ENCODE results near the gene FABP2.
"Not testable (repeated sequence)": the region's sequence is repeated elsewhere in the genome, so short reads cannot be mapped to it uniquely, and the experiment has no call there.

DNA sequence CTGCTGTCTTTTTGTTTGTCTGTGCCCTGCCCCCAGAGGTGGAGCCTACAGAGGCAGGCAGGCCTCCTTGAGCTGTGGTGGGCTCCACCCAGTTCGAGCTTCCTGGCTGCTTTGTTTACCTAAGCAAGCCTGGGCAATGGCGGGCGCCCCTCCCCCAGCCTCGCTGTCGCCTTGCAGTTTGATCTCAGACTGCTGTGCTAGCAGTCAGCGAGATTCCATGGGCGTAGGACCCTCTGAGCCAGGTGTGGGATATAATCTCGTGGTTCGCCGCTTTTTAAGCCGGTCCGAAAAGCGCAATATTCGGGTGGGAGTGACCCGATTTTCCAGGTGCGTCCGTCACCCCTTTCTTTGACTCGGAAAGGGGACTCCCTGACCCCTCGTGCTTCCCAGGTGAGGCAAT is 42.4 kb downstream of the FABP2 start:
- TF ChIP-seq, protein P1, sequence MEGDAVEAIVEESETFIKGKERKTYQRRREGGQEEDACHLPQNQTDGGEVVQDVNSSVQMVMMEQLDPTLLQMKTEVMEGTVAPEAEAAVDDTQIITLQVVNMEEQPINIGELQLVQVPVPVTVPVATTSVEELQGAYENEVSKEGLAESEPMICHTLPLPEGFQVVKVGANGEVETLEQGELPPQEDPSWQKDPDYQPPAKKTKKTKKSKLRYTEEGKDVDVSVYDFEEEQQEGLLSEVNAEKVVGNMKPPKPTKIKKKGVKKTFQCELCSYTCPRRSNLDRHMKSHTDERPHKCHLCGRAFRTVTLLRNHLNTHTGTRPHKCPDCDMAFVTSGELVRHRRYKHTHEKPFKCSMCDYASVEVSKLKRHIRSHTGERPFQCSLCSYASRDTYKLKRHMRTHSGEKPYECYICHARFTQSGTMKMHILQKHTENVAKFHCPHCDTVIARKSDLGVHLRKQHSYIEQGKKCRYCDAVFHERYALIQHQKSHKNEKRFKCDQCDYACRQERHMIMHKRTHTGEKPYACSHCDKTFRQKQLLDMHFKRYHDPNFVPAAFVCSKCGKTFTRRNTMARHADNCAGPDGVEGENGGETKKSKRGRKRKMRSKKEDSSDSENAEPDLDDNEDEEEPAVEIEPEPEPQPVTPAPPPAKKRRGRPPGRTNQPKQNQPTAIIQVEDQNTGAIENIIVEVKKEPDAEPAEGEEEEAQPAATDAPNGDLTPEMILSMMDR (IDR thresholded peaks at IDR 0.05; ENCODE audit: insufficient read depth, low read length) = not testable (repeated sequence)
- TF ChIP-seq POLR2AphosphoS5 (IDR thresholded peaks at IDR 0.05; ENCODE audit: low read depth); GABPA (IDR thresholded peaks at IDR 0.05; ENCODE audit: low read depth); SPI1 (IDR thresholded peaks at IDR 0.05; ENCODE audit: borderline replicate concordance, low read depth): not testable (repeated sequence)
- TF ChIP-seq, protein P2, sequence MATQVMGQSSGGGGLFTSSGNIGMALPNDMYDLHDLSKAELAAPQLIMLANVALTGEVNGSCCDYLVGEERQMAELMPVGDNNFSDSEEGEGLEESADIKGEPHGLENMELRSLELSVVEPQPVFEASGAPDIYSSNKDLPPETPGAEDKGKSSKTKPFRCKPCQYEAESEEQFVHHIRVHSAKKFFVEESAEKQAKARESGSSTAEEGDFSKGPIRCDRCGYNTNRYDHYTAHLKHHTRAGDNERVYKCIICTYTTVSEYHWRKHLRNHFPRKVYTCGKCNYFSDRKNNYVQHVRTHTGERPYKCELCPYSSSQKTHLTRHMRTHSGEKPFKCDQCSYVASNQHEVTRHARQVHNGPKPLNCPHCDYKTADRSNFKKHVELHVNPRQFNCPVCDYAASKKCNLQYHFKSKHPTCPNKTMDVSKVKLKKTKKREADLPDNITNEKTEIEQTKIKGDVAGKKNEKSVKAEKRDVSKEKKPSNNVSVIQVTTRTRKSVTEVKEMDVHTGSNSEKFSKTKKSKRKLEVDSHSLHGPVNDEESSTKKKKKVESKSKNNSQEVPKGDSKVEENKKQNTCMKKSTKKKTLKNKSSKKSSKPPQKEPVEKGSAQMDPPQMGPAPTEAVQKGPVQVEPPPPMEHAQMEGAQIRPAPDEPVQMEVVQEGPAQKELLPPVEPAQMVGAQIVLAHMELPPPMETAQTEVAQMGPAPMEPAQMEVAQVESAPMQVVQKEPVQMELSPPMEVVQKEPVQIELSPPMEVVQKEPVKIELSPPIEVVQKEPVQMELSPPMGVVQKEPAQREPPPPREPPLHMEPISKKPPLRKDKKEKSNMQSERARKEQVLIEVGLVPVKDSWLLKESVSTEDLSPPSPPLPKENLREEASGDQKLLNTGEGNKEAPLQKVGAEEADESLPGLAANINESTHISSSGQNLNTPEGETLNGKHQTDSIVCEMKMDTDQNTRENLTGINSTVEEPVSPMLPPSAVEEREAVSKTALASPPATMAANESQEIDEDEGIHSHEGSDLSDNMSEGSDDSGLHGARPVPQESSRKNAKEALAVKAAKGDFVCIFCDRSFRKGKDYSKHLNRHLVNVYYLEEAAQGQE (IDR thresholded peaks at IDR 0.05; ENCODE audit: insufficient replicate concordance, low read depth) = not testable (repeated sequence)

All from HL-60 (cell line).